GM23248 (cell line): ENCODE data around the gene KLF7.

Experiments
- EZH2 ChIP-seq: fragments of 200-600 bp; sonication (generic); IDR thresholded peaks from 2 replicates; pipeline ENCODE4 v1.6.1; 2018; ENCODE audit warnings: antibody characterized with exemption, mild to moderate bottlenecking; ENCODE audit not compliant: insufficient read depth, poor library complexity, severe bottlenecking
- EZH2phosphoT487 ChIP-seq: fragments of 200-600 bp; sonication (generic); IDR thresholded peaks from 2 replicates; pipeline ENCODE4 v1.6.1; 2018; ENCODE audit warnings: antibody characterized with exemption, moderate library complexity, mild to moderate bottlenecking, low read depth; ENCODE audit not compliant: insufficient read depth

- TF ChIP-seq EZH2phosphoT487 (no peak), EZH2 (no peak)
These were observed 6.7 kb downstream of the KLF7 start for GRCh38 chr2:207159002-207159401.
